ENCODE measurements around the gene SLC6A19.

SLC6A19 gene

GRCh38 chr5:1219098-1219767, 17.8 kb downstream of the SLC6A19 start (continued):
- TF ChIP-seq ZNF350 (tag by site-specific recombination; IDR thresholded peaks at IDR 0.05) = no peak
- no peak for TF ChIP-seq ZSCAN16 (tag by site-specific recombination; IDR thresholded peaks at IDR 0.05)

GRCh38 chr5:1219768-1220100, 18.3 kb downstream of the SLC6A19 start:
- Histone ChIP-seq H3K9me3 (ENCODE audit: control insufficient read depth, insufficient read depth, low read depth, low read length) (no peaks in the 10 kb centered on the region), H3K4me3 (ENCODE audit: low read depth, low read length) (no peak overlapping the region), H3K36me3 (ENCODE audit: control insufficient read depth in 2 of 2, insufficient read depth in 1 of 2, low read length in 2 of 2) (no peaks in the 10 kb centered on the region), H3K27ac (ENCODE audit: extremely low read depth, low read depth, low read length) (no peak overlapping the region), H3K4me1 (ENCODE audit: control insufficient read depth, insufficient read depth, low read length) (no peaks in the 10 kb centered on the region)
- CTCF ChIA-PET = interaction anchor here (1.1 to 1.6 kb wide), 3 partner anchors 45 to 51 kb away, joined by 5 to 9 read pairs (median 6); no protein-coding TSS in a partner anchor
- POLR2A ChIA-PET = interaction anchor here (1.1 kb wide), 1 partner anchor 15 kb away, joined by 3 read pairs; no protein-coding TSS in a partner anchor
- TF ChIP-seq KLF16 (tag by site-specific recombination; IDR thresholded peaks at IDR 0.05) (no peak), ZNF146 (tag by site-specific recombination; IDR thresholded peaks at IDR 0.05) (no peak), SP2 (tag by site-specific recombination; IDR thresholded peaks at IDR 0.05) (no peak), ZNF639 (tag by site-specific recombination; IDR thresholded peaks at IDR 0.05) (no peak), INSM2 (tag by site-specific recombination; IDR thresholded peaks at IDR 0.05) (no peak), ZBTB26 (tag by site-specific recombination; optimal IDR thresholded peaks at IDR 0.05) (no peak), PATZ1 (tag by site-specific recombination; IDR thresholded peaks at IDR 0.05) (no peak), PRDM4 (tag by site-specific recombination; IDR thresholded peaks at IDR 0.05) (no peak), PRDM10 (tag by site-specific recombination; IDR thresholded peaks at IDR 0.05) (no peak), ZNF112 (tag by site-specific recombination; IDR thresholded peaks at IDR 0.05) (no peak), ZFP69B (tag by site-specific recombination; IDR thresholded peaks at IDR 0.05) (no peak), OSR2 (tag by site-specific recombination; IDR thresholded peaks at IDR 0.05) (no peak), TCF7L2 (IDR thresholded peaks at IDR 0.05; ENCODE audit: borderline replicate concordance, low read depth, low read length) (no peak), ZFHX2 (tag by site-specific recombination; conservative IDR thresholded peaks at IDR 0.05) (no peak), ZXDB (tag by site-specific recombination; IDR thresholded peaks at IDR 0.05) (no peak), PBX3 (CRISPR knock-in tag; IDR thresholded peaks at IDR 0.05) (no peak), ZNF513 (tag by site-specific recombination; IDR thresholded peaks at IDR 0.05) (no peak), ZNF768 (tag by site-specific recombination; IDR thresholded peaks at IDR 0.05) (no peak)
